ENCODE measurements around the gene SIGLEC15. TPM values are rescaled to one million over a fixed set of nuclear protein-coding genes. Genes with fewer than 3 reads are reported as not detected.

The SIGLEC15 gene
- total and polyA plus RNA-seq, 12 donors = 0.09 to 4.2 (median 0.31) TPM; not detected in 2

DNA sequence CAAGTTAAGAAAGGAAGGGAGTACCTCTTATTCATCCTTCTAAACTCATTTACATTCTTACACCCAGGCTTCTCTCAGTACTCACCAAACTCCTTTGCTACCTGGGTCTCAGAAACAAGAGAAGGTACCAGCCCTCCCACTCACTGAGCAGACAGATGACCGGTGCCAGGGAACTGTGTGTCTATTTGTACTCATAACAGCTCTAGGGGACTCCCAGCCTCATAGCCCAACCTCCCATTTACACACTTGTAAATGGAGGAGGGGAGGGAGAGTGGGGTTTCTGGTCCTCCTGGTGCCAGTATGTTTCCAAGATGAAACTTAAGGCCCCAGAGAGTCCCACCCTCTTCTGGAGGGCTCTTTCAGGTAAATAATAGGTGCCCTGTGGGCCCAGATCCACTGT lies 42.8 kb upstream of the SIGLEC15 start:
- Histone ChIP-seq H3K27me3 (no peaks in the 10 kb centered on the region), H3K4me3 (no peak overlapping the region), H3K9me3 (replicated peaks in 1 of 3) (no peaks in the 10 kb centered on the region), H3K36me3 (replicated peaks in 1 of 2) (no peaks in the 10 kb centered on the region), H3K27ac (no peak overlapping the region), H3K4me1 (replicated peaks in 1 of 2) (no peaks in the 10 kb centered on the region)
- no peak for TF ChIP-seq POLR2A (IDR thresholded peaks at IDR 0.05)
- TF ChIP-seq, protein P1, sequence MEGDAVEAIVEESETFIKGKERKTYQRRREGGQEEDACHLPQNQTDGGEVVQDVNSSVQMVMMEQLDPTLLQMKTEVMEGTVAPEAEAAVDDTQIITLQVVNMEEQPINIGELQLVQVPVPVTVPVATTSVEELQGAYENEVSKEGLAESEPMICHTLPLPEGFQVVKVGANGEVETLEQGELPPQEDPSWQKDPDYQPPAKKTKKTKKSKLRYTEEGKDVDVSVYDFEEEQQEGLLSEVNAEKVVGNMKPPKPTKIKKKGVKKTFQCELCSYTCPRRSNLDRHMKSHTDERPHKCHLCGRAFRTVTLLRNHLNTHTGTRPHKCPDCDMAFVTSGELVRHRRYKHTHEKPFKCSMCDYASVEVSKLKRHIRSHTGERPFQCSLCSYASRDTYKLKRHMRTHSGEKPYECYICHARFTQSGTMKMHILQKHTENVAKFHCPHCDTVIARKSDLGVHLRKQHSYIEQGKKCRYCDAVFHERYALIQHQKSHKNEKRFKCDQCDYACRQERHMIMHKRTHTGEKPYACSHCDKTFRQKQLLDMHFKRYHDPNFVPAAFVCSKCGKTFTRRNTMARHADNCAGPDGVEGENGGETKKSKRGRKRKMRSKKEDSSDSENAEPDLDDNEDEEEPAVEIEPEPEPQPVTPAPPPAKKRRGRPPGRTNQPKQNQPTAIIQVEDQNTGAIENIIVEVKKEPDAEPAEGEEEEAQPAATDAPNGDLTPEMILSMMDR (IDR thresholded peaks at IDR 0.05) = no peak
- DNase-seq = no peak
- intact Hi-C loops (cut with DNase I) = no loop called here
- 57 to 75% (median 69%) methylated on average over 1 of the region's 1 CpG for WGBS, 4 donors

DNA sequence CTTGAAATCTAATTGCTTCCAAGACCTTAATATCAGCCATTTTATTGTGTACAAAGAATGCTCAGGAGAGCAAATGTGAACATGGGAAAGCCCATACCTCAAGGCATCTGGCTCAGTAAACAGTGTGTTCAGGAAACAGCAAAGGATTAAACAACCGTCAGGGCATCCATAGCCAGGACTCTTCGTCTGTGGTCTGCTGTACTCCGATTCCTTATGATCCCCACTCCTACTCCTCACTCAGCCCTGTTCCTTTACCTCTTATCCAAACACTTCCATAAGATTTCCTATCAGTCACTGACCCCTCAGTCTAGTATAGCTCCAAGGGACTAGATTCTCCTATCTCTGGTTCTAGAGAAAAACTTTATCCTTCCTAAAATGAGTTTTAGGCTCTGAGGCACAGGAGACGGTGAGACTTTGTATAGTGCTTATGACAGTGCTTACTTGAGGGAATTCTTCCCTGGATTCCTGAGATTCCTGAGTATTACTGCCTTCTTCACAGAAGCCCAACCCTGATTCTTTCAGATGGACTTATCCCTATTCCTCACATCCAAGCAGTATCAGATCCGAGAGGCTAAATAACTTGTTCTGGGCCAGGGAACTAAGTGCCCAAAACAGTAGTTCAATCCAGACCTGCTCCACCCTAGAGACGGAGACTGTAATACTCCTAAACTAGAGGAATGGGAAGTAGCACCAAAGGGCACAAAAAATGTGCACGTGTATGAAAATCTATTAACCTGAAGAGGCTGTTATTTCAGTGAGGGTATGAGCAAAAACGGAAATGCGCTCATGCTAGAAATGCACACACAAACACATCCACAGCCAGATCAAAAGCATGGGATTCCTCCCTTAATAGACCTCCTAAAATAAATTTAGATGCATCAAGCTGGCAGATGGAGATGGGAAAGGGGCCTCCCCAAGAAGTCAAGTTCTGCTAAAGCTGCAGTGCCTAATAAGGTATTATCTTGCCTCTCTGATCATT lies 42.1 kb upstream of the SIGLEC15 start:
- Histone ChIP-seq H3K4me3 (no peak overlapping the region), H3K27ac (no peak overlapping the region), H3K4me1 (replicated peaks in 1 of 2) (no peaks in the 10 kb centered on the region), H3K9me3 (replicated peaks in 1 of 3) (no peaks in the 10 kb centered on the region), H3K27me3 (no peaks in the 10 kb centered on the region), H3K36me3 (replicated peaks in 1 of 2) (no peaks in the 10 kb centered on the region)
- intact Hi-C loops (cut with DNase I) = no loop called here
- WGBS, 4 donors = 68 to 75% (median 72%) methylated on average over 9 of the region's 9 CpGs
- TF ChIP-seq, protein P1 (IDR thresholded peaks at IDR 0.05) = no peak
- no peak for DNase-seq

GRCh38 chr18:45785134-45785533 lies 40.3 kb upstream of the SIGLEC15 start:
- DNase-seq = peak in 5 of 7 donors; percentile 26 to 63 (median 37)
- 52 to 65% (median 60%) methylated on average over 4 of the region's 4 CpGs for WGBS, 4 donors
- no peak for TF ChIP-seq POLR2A (IDR thresholded peaks at IDR 0.05)
- TF ChIP-seq, protein P1 (IDR thresholded peaks at IDR 0.05) = no peak
- H3K27ac ChIP-seq = no peak overlapping the region
- no peaks in the 10 kb centered on the region for H3K9me3 ChIP-seq (replicated peaks in 1 of 3)
- H3K4me1 ChIP-seq (replicated peaks in 1 of 2) = no peaks in the 10 kb centered on the region
- no peak overlapping the region for H3K4me3 ChIP-seq
- H3K36me3 ChIP-seq (replicated peaks in 1 of 2) = no peaks in the 10 kb centered on the region
- intact Hi-C loops (cut with DNase I) = no loop called here
- no peaks in the 10 kb centered on the region for H3K27me3 ChIP-seq

DNA sequence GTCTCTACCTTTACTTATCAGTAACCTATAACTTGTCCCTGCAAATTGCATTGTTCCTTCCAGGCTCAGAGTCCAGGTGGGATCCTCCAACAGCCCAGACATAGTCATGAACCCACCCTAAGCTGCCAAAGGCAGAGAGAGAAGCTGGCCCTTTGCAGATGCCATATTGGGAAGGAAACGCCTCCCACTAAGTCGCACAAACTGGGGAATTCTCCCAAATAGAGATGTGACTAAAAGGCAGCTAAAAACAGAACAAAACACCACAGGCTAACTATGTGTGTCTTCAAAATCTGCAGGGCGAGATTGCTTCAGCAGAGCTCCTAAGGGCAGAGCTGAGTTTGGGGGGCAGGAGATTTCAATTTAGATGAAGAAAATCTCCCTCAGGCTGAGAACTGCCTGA lies 38.5 kb upstream of the SIGLEC15 start:
- DNase-seq = no peak
- intact Hi-C loops (cut with DNase I) = no loop called here
- 81 to 98% (median 87%) methylated on average over 3 of the region's 3 CpGs for WGBS, 4 donors
- Histone ChIP-seq H3K36me3 (replicated peaks in 1 of 2) (no peaks in the 10 kb centered on the region), H3K27me3 (no peaks in the 10 kb centered on the region), H3K9me3 (replicated peaks in 1 of 3) (no peaks in the 10 kb centered on the region), H3K4me1 (replicated peaks in 1 of 2) (no peaks in the 10 kb centered on the region), H3K4me3 (no peak overlapping the region), H3K27ac (no peak overlapping the region)
- TF ChIP-seq, protein P1 (IDR thresholded peaks at IDR 0.05) = no peak
- no peak for TF ChIP-seq POLR2A (IDR thresholded peaks at IDR 0.05)
